Uterus (tissue), 2 donors: ENCODE data around the gene PRPF40A.

Experiments used
- POLR2A ChIP-seq, 2 donors: fragments of 450-650 bp; IDR thresholded peaks; one replicate each; pipeline ENCODE4 v1.6.1; 2016; ENCODE audit warnings: antibody characterized with exemption in 2 of 2, mild to moderate bottlenecking in 1 of 2, moderate library complexity in 1 of 2
- TF ChIP-seq, protein P1 (sequence below), 4 experiments: fragments of 200-600 bp in 2 of 4; fragments of 450-650 bp in 2 of 4; sonication (generic) in 2 of 4; IDR thresholded peaks; one replicate each; pipeline ENCODE4 v1.5.1; 2016 to 2019; ENCODE audit warnings: antibody characterized with exemption in 4 of 4, mild to moderate bottlenecking in 2 of 4, moderate library complexity in 1 of 4

DNA sequence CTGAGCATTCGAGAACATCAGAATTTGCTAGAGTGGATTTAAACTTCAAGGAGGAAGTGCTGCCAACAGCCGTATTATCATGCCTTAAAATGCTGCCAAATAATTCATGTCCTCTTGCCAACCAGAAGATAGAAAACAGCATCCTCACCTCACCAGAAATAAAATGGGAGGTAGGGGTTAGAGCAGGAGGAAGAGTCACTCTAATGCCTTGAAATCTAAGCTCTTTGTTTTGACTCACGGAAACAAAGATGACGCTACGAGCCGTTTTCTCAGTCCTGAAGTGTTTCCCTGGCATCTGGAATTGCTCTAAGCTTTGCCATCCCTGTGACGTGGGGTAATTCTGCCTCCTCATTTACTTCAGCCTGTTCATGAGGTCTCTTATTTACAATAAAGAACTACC is 97.1 kb downstream of the PRPF40A start:
- TF ChIP-seq, protein P1, sequence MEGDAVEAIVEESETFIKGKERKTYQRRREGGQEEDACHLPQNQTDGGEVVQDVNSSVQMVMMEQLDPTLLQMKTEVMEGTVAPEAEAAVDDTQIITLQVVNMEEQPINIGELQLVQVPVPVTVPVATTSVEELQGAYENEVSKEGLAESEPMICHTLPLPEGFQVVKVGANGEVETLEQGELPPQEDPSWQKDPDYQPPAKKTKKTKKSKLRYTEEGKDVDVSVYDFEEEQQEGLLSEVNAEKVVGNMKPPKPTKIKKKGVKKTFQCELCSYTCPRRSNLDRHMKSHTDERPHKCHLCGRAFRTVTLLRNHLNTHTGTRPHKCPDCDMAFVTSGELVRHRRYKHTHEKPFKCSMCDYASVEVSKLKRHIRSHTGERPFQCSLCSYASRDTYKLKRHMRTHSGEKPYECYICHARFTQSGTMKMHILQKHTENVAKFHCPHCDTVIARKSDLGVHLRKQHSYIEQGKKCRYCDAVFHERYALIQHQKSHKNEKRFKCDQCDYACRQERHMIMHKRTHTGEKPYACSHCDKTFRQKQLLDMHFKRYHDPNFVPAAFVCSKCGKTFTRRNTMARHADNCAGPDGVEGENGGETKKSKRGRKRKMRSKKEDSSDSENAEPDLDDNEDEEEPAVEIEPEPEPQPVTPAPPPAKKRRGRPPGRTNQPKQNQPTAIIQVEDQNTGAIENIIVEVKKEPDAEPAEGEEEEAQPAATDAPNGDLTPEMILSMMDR (IDR thresholded peaks at IDR 0.05), result no peak
- no peak for TF ChIP-seq POLR2A (IDR thresholded peaks at IDR 0.05)
